ENCODE results near the gene TWF1.

TWF1 gene

DNA sequence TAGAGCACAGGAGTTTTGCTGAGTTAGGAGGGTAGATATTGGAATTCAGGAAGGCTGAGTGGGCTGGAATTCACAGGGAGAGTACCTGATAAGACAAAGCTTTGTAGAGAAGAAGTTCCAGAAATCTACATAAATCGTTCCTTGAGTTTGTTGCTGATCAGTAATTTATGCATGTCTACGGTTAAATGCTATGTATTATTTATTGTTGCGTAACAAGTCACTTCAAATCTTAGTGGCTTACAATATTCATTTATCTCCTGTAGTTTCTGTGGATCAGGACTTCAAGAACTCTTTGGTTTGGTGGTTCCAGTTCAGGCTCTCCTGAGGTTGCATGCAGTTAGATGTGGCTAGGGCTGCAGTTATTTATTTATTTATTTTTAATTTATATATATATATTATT lies 55.3 kb downstream of the TWF1 start:
- CTCF ChIA-PET = no interaction called here
- no peak for DNase-seq (ENCODE audit: extremely low spot score)
- POLR2A ChIA-PET = no interaction called here
- TF ChIP-seq, protein P1, sequence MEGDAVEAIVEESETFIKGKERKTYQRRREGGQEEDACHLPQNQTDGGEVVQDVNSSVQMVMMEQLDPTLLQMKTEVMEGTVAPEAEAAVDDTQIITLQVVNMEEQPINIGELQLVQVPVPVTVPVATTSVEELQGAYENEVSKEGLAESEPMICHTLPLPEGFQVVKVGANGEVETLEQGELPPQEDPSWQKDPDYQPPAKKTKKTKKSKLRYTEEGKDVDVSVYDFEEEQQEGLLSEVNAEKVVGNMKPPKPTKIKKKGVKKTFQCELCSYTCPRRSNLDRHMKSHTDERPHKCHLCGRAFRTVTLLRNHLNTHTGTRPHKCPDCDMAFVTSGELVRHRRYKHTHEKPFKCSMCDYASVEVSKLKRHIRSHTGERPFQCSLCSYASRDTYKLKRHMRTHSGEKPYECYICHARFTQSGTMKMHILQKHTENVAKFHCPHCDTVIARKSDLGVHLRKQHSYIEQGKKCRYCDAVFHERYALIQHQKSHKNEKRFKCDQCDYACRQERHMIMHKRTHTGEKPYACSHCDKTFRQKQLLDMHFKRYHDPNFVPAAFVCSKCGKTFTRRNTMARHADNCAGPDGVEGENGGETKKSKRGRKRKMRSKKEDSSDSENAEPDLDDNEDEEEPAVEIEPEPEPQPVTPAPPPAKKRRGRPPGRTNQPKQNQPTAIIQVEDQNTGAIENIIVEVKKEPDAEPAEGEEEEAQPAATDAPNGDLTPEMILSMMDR (IDR thresholded peaks at IDR 0.05; ENCODE audit: control extremely low read depth, extremely low read depth, low read depth, missing control alignments) = no peak

DNA sequence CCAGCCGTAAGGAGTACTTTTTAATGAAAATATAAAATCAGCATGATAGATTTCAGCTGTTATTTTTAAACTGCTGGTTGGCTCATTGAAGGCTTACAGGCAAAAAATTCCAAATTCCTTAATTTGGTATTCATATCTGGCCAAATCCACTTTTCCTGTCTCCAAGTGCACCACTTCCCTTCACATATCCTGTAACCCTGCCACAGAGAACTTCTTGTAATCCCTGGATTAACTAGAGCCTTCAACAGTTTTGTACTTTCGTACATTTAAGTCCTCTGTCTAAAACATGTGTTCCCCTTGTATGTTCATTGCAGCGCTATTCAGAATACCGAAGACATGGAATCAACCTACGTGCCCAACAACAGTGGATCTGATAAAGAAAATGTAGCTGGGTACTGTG lies 57.1 kb downstream of the TWF1 start:
- TF ChIP-seq, protein P1 (IDR thresholded peaks at IDR 0.05; ENCODE audit: control extremely low read depth, extremely low read depth, low read depth, missing control alignments) = no peak
- ChIA-PET CTCF (no interaction called here), POLR2A (no interaction called here)
- no peak for DNase-seq (ENCODE audit: extremely low spot score)

DNA sequence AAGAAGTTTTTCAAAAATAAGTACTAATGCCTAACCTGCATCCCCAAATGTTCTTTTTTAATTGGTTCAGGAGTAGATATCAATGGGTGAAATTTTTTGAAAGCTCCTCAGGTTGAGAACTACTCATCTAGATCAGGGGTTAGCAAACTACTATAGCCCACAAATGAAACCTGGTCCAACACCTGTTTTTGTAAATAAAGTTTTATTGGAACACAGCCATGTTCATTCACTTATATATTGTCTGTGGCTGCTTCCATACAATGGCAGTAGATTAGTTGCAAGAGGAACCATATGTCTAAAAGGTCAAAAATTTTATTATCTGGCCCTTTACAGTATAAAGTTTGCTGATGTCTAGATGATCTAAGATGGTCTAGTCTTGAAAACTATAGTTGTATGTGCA lies 61.3 kb downstream of the TWF1 start:
- ChIA-PET POLR2A (no interaction called here), CTCF (no interaction called here)
- DNase-seq (ENCODE audit: extremely low spot score) = no peak
- TF ChIP-seq, protein P1 (IDR thresholded peaks at IDR 0.05; ENCODE audit: control extremely low read depth, extremely low read depth, low read depth, missing control alignments) = no peak

Measured in GM10248 (cell line).